PFSK-1 (cell line): Measurements from ENCODE around the gene ATL1.

Source experiments
- POLR2AphosphoS5 ChIP-seq: IDR thresholded peaks from 2 replicates; pipeline ENCODE4 v1.6.1; 2012; ENCODE audit warnings: low read depth, mild to moderate bottlenecking, control low read depth, low read length, moderate library complexity
- TF ChIP-seq, protein P1 (sequence below), 2 experiments: IDR thresholded peaks; 2 replicates each; pipeline versions ENCODE4 v1.6.1 to v1.8.0; 2011 to 2012; ENCODE audit warnings: low read depth in 2 of 2, low read length in 2 of 2, control low read depth in 1 of 2, inconsistent platforms in 1 of 2, mild to moderate bottlenecking in 1 of 2, moderate library complexity in 1 of 2; ENCODE audit not compliant: insufficient read depth in 1 of 2

DNA sequence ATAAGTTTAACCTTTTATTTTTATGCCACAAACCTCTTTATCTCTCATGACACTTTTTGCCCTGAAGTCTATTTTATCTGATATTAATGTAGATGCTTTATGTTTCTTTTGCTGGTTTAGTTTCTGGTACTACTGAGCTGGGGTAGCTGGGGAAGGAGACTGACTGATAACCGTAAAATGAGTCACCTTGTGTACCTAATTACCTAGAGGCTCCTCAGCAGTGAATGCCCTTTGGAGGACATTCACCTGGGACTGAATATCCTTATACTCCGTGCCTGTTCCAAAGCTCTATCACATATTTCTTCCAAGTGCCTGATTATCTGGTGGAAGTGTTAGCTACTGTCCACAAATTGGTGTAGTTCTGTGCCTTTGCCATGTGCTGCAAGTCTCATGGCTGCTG is 13.9 kb downstream of the ATL1 start:
- TF ChIP-seq, protein P1, sequence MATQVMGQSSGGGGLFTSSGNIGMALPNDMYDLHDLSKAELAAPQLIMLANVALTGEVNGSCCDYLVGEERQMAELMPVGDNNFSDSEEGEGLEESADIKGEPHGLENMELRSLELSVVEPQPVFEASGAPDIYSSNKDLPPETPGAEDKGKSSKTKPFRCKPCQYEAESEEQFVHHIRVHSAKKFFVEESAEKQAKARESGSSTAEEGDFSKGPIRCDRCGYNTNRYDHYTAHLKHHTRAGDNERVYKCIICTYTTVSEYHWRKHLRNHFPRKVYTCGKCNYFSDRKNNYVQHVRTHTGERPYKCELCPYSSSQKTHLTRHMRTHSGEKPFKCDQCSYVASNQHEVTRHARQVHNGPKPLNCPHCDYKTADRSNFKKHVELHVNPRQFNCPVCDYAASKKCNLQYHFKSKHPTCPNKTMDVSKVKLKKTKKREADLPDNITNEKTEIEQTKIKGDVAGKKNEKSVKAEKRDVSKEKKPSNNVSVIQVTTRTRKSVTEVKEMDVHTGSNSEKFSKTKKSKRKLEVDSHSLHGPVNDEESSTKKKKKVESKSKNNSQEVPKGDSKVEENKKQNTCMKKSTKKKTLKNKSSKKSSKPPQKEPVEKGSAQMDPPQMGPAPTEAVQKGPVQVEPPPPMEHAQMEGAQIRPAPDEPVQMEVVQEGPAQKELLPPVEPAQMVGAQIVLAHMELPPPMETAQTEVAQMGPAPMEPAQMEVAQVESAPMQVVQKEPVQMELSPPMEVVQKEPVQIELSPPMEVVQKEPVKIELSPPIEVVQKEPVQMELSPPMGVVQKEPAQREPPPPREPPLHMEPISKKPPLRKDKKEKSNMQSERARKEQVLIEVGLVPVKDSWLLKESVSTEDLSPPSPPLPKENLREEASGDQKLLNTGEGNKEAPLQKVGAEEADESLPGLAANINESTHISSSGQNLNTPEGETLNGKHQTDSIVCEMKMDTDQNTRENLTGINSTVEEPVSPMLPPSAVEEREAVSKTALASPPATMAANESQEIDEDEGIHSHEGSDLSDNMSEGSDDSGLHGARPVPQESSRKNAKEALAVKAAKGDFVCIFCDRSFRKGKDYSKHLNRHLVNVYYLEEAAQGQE (IDR thresholded peaks at IDR 0.05; ENCODE audit: insufficient read depth in 1 of 2, low read depth in 2 of 2, low read length in 2 of 2), result no peak
- no peak for TF ChIP-seq POLR2AphosphoS5
